HG03159 (cell line): ENCODE results near the gene CPLX1.
"Not testable (repeated sequence)": the region's sequence is repeated elsewhere in the genome, so short reads cannot be mapped to it uniquely, and the experiment has no call there.

ENCODE experiments used
- ATAC-seq: cut with Tn5 transposase; IDR thresholded peaks from one replicate; pipeline ENCODE4 v1.9.1; 2021; ENCODE audit warnings: mild to moderate bottlenecking, moderate library complexity; ENCODE audit not compliant: unreplicated experiment

The CPLX1 gene

GRCh38 chr4:793093-793861 is 32.7 kb downstream of the CPLX1 start:
- no peak for ATAC-seq

- no peak for ATAC-seq
Observed at GRCh38 chr4:792626-793092, 33.3 kb downstream of the CPLX1 start.

GRCh38 chr4:791898-792625 is 33.9 kb downstream of the CPLX1 start:
- no peak for ATAC-seq

- ATAC-seq = no peak
Observed at GRCh38 chr4:791252-791897, 34.6 kb downstream of the CPLX1 start.

GRCh38 chr4:790466-790820 is 35.5 kb downstream of the CPLX1 start:
- ATAC-seq = no peak

GRCh38 chr4:789571-790465 is 36.1 kb downstream of the CPLX1 start:
- ATAC-seq = no peak

- ATAC-seq = no peak
Observed at GRCh38 chr4:788636-789297, 37.2 kb downstream of the CPLX1 start.

GRCh38 chr4:788006-788635 is 37.8 kb downstream of the CPLX1 start:
- no peak for ATAC-seq

GRCh38 chr4:787561-787981 is 38.4 kb downstream of the CPLX1 start:
- ATAC-seq = no peak

- no peak for ATAC-seq
Observed at GRCh38 chr4:786861-787300, 39.0 kb downstream of the CPLX1 start.

- no peak for ATAC-seq
Observed at GRCh38 chr4:786074-786741, 39.7 kb downstream of the CPLX1 start.

GRCh38 chr4:785332-786073 is 40.4 kb downstream of the CPLX1 start:
- ATAC-seq = no peak

- no peak for ATAC-seq
Observed at GRCh38 chr4:784401-785331, 41.3 kb downstream of the CPLX1 start.

GRCh38 chr4:781493-782216 is 44.3 kb downstream of the CPLX1 start:
- peak; percentile 91 for ATAC-seq

GRCh38 chr4:780716-781492 is 45.0 kb downstream of the CPLX1 start:
- peak; percentile 7 for ATAC-seq

GRCh38 chr4:780255-780654 is 45.7 kb downstream of the CPLX1 start:
- not testable (repeated sequence) for ATAC-seq
